AG09319 (cell line): ENCODE results near the gene ACSL6.

Experiments used
- DNase-seq: peaks from one replicate; pipeline ENCODE4 v3.0.0-alpha.2; 2010; ENCODE audit warnings: low read depth; ENCODE audit errors: extremely low read depth
- TF ChIP-seq, protein P1 (sequence below): IDR thresholded peaks from 2 replicates; pipeline ENCODE4 v1.5.1; 2011; ENCODE audit warnings: low read depth, mild to moderate bottlenecking, inconsistent platforms, low read length, moderate library complexity

The ACSL6 gene

DNA sequence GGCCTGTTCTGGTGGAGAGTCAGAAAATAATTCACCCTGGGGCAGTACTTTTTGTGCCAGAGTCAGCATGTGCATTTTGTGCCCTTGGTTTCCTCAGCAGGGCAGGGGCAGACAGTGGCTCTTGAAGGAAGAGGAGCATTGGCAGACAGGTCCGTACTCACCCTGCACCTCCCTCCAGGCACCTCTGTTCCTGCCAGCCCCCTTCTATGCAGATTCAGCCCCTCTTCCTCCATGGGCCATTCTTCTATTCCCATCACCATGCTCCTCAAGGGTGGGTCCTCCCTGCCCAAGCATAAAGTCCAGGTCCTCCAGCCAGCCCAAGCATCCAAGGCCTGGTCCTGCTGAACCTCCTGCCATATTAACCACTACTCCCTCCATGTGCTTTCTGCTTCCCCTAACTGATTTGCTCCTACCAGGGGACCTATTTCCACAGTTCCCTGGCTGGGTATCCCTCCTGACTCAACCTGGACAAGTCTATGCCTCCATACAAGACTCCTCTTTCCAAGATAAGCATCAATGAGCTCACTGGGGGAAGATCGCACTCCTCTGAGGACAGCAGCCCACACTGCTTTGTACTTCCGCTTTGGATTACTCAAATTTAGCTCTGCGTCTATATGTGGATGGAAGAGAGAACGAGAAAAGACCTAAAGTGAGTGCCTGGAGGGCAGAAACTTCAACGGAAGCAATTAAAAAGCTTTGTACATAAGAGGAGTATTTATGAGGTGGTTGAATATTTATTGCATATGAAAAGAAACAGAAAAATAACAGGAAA is 9.3 kb upstream of the ACSL6 start:
- TF ChIP-seq, protein P1, sequence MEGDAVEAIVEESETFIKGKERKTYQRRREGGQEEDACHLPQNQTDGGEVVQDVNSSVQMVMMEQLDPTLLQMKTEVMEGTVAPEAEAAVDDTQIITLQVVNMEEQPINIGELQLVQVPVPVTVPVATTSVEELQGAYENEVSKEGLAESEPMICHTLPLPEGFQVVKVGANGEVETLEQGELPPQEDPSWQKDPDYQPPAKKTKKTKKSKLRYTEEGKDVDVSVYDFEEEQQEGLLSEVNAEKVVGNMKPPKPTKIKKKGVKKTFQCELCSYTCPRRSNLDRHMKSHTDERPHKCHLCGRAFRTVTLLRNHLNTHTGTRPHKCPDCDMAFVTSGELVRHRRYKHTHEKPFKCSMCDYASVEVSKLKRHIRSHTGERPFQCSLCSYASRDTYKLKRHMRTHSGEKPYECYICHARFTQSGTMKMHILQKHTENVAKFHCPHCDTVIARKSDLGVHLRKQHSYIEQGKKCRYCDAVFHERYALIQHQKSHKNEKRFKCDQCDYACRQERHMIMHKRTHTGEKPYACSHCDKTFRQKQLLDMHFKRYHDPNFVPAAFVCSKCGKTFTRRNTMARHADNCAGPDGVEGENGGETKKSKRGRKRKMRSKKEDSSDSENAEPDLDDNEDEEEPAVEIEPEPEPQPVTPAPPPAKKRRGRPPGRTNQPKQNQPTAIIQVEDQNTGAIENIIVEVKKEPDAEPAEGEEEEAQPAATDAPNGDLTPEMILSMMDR = no peak
- no peak for DNase-seq

DNA sequence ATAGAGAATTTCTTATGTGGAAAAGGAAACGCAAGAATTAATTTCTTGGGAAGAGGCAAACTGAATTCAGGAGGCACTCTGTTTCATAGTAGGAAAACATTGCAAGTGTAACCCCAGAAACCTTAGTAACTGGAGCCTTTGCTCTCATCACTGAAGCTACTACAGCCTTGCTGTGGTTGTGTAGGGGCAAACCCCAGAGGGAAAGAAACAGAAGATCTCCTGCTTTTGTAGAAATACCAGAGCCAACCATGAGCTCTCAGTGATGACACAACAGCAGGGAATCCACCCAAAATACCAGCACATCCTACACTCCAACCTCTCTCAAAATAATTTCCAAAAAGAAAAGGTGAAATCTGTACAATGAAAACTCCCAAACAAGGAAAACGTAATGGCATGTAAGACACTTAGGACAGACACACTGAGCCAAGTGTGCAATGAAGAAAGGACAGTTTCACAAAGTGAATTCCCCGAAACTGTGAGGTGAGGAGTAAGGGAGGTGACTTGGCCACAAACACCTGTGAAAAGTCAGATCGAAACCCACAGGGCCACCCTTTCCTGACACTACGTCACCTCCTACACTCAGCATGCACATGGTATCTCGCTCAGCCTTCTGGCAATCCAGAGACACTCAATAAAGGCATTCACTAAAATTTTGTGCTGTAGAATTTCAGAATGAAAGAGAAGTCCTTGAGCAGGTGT is 8.5 kb upstream of the ACSL6 start:
- DNase-seq = no peak
- TF ChIP-seq, protein P1 = no peak

DNA sequence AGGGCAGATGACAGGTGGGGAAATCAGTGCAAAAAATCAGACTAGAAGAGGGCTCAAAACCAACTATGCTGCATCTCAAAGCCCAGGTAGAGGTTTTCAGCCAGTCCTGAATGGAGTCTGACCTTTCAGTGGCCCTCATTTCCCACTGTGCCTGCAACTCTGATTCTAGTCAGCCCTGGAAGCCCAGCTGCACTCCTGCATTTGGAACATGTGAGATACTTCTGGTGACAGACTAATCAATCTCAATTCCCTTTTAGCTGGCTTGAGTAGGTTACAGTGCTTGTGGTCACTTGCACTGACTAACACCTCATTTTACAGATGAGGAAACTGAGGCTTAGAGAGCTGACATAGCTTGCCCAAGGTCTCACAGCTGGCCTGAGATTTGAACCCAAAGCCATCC is 7.9 kb upstream of the ACSL6 start:
- DNase-seq = no peak

DNA sequence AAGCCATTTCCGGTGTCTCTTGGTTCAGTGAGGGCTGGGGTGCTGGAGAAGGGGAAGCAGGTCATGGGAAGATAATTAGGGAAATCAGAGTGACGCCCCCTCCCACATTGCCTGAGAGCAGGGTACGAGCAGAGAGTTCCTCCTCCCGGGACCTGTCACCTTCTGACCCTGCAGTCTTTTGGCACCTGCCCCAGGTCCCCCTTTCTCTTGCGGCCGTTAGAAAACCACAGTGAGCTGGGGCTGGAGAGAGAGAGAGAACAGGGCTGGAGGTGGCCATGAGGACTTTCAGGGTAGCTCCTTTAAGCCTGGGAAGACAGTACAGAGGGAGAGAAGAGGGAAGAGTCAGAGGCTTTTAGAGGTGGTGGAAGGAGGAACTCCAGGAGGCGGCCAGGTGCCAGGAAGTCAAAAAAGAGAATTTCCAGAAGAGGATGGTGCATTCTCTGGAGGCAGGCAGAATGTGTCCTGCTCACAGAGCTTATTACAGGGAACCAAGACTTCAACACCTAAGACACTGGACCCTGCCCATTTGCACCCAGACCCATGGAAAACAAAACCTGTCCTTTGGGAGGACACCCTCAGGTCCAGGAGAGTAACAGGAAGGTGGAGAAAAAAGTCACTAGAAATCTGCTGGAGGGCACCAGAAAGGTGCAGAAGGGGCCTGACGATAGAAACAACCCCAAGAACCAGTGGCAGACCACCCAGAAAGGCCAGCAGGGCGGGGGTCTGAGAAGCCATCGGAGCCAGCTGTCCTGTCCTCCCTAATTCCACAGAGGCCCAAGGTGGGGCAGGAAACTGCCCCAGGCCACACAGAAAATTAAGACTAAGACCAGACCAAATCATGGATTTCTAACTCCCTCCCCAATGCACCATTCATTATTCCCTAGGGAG is 6.5 kb upstream of the ACSL6 start:
- no peak for DNase-seq
- TF ChIP-seq, protein P1 = no peak

More for the DNA sequence above, 7.9 kb upstream of the ACSL6 start:
- TF ChIP-seq, protein P1 = no peak

DNA sequence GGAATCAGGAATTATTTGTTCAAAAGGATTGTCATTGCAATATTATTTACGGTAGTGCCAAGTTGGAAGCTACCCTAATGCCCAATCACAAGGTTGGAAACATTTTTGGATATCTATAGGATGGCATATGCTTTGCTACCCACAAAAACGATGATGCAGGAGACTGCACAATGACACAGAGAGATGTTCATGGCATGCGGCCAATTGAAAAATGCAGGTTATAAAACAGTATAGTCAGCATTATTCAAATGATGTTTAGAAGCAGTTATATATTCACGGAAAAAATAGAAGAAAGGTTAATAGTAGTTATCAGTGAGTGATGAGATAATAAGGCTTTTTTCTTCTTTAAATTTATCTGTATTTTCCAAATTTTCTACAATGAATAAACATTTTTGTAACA is 5.9 kb upstream of the ACSL6 start:
- TF ChIP-seq, protein P1 = no peak
- DNase-seq = no peak

DNA sequence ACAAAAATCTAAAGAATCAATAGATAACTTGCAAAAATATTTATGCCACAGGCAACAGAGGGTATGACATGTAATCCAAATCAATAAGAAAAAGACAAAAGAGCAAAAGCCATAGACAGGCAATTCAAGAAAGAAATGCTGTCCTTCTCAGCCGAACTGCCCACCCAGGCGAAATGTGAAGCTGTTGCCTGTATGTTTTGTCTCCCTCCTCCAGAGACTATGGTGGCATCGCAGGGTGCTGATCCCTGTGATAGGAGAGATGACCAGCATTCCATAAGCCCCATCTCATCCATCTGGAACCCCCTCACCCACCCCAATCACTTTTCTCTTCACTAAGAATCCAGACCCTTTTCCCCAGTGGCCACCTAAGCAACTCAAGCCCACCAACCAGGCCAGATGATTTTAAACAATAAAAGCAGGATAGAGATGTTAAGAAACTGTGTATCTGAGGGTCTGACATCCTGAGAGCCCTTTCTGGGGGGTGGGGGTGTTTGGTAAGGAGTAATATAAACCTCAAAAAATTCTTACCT is 5.3 kb upstream of the ACSL6 start:
- DNase-seq = no peak
- TF ChIP-seq, protein P1 = no peak
